IPS-18c (cell line): ENCODE measurements around the gene ATXN2L.
"Not testable (repeated sequence)": the region's sequence is repeated elsewhere in the genome, so short reads cannot be mapped to it uniquely, and the experiment has no call there.

Experiments used
- H3K4me3 ChIP-seq: 2 replicates; pipeline ENCODE4 v1.7.0; 2013; ENCODE audit warnings: low read depth, mild to moderate bottlenecking, low read length, moderate library complexity; ENCODE audit not compliant: insufficient read depth
- H3K9me3 ChIP-seq: one replicate; pipeline ENCODE4 v1.6.1; 2013; ENCODE audit warnings: mild to moderate bottlenecking, low read length, moderate library complexity; ENCODE audit not compliant: control insufficient read depth, insufficient read depth

The ATXN2L gene

GRCh38 chr16:28822520-28823290, at the start of gene ATXN2L:
TSS of gene ATXN2L (plus strand) at chr16:28822999. CDS start at chr16:28823260, 261 bp downstream.
- no peaks in the 10 kb centered on the region for H3K9me3 ChIP-seq
- peak within 1 kb of the TSS; percentile 88 for H3K4me3 ChIP-seq

GRCh38 chr16:28781697-28782096, 41.1 kb upstream of the ATXN2L start:
- H3K4me3 ChIP-seq, H3K9me3 ChIP-seq: not testable (repeated sequence)

GRCh38 chr16:28782357-28782756, 40.4 kb upstream of the ATXN2L start:
- H3K4me3 ChIP-seq, H3K9me3 ChIP-seq: not testable (repeated sequence)

GRCh38 chr16:28802235-28803019, 20.4 kb upstream of the ATXN2L start:
- not testable (repeated sequence) for H3K4me3 ChIP-seq, H3K9me3 ChIP-seq

- H3K9me3 ChIP-seq, H3K4me3 ChIP-seq: not testable (repeated sequence)
Observed at GRCh38 chr16:28807445-28808120, 15.2 kb upstream of the ATXN2L start.

GRCh38 chr16:28820016-28820415, 2.8 kb upstream of the ATXN2L start:
- no peak overlapping the region for H3K4me3 ChIP-seq
- H3K9me3 ChIP-seq = no peaks in the 10 kb centered on the region

- H3K4me3 ChIP-seq, H3K9me3 ChIP-seq: not testable (repeated sequence)
Observed at GRCh38 chr16:28820546-28820945, 2.3 kb upstream of the ATXN2L start.

- H3K4me3 ChIP-seq = peak overlapping the region; percentile 88
Observed at GRCh38 chr16:28821874-28822519, 802 bp upstream of the ATXN2L start.

GRCh38 chr16:28823291-28823872, 583 bp downstream of the ATXN2L start:
- peak overlapping the region; percentile 88 for H3K4me3 ChIP-seq
- no peaks in the 10 kb centered on the region for H3K9me3 ChIP-seq

More at GRCh38 chr16:28821874-28822519, 802 bp upstream of the ATXN2L start:
- no peaks in the 10 kb centered on the region for H3K9me3 ChIP-seq

- Histone ChIP-seq H3K4me3 (peak overlapping the region; percentile 88), H3K9me3 (no peaks in the 10 kb centered on the region)
Observed at GRCh38 chr16:28823873-28824716, 1.3 kb downstream of the ATXN2L start.

- H3K4me3 ChIP-seq = peak overlapping the region; percentile 88
- no peaks in the 10 kb centered on the region for H3K9me3 ChIP-seq
Observed at GRCh38 chr16:28824717-28824973, 1.8 kb downstream of the ATXN2L start.

- Histone ChIP-seq H3K4me3 (no peak overlapping the region; the same call in 1 of the 2 replicates), H3K9me3 (no peaks in the 10 kb centered on the region)
Observed at GRCh38 chr16:28826141-28826540, 3.3 kb downstream of the ATXN2L start.

- Histone ChIP-seq H3K4me3 (no peak overlapping the region), H3K9me3 (no peaks in the 10 kb centered on the region)
Observed at GRCh38 chr16:28829747-28830146, 6.9 kb downstream of the ATXN2L start.

- H3K9me3 ChIP-seq = no peaks in the 10 kb centered on the region
Observed at GRCh38 chr16:28830531-28830930, 7.7 kb downstream of the ATXN2L start.

GRCh38 chr16:28834349-28834748, 11.6 kb downstream of the ATXN2L start:
- no peak overlapping the region for H3K4me3 ChIP-seq
- H3K9me3 ChIP-seq = no peaks in the 10 kb centered on the region

More at GRCh38 chr16:28830531-28830930, 7.7 kb downstream of the ATXN2L start:
- H3K4me3 ChIP-seq = no peak overlapping the region
